Mesendoderm (in vitro differentiated cells): ENCODE results near the gene SEPTIN8.
A peak's percentile ranks its signal among the peaks of the same experiment; 100 is the strongest.

ENCODE experiments used
- DNase-seq: peaks from one replicate; pipeline ENCODE4 v3.0.0; 2013
- H2AK5ac ChIP-seq: 2 replicates; pipeline ENCODE4 v1.6.1; 2013; ENCODE audit warnings: low read length, inconsistent platforms
- H2BK120ac ChIP-seq: 2 replicates; pipeline ENCODE4 v1.6.1; 2013; ENCODE audit warnings: low read depth, mild to moderate bottlenecking, low read length, moderate library complexity, mixed read lengths
- H2BK15ac ChIP-seq: replicated peaks from 2 replicates; pipeline ENCODE4 v1.6.1; 2013; ENCODE audit warnings: low read depth, mild to moderate bottlenecking, moderate library complexity
- H2BK5ac ChIP-seq: 2 replicates; pipeline ENCODE4 v1.6.1; 2013; ENCODE audit warnings: low read length, inconsistent platforms
- H3K18ac ChIP-seq: 2 replicates; pipeline ENCODE4 v1.6.1; 2013; ENCODE audit warnings: mild to moderate bottlenecking, low read length, mixed read lengths
- H3K23ac ChIP-seq: one replicate; pipeline ENCODE4 v1.6.1; 2013; ENCODE audit warnings: low read length
- H3K27ac ChIP-seq: 2 replicates; pipeline ENCODE4 v1.5.1; 2013; ENCODE audit warnings: low read depth, mild to moderate bottlenecking, inconsistent platforms, low read length, moderate library complexity
- H3K27me3 ChIP-seq: 2 replicates; pipeline ENCODE4 v1.6.1; 2013; ENCODE audit warnings: low read length, control low read depth, mild to moderate bottlenecking, inconsistent platforms; ENCODE audit not compliant: insufficient read depth, poor library complexity
- H3K36me3 ChIP-seq: 2 replicates; pipeline ENCODE4 v1.6.1; 2013; ENCODE audit warnings: low read length, inconsistent platforms; ENCODE audit not compliant: control insufficient read depth, insufficient read depth
- H3K4ac ChIP-seq: one replicate; pipeline ENCODE4 v1.6.1; 2013; ENCODE audit warnings: low read depth, mild to moderate bottlenecking, low read length, moderate library complexity
- H3K4me1 ChIP-seq: 2 replicates; pipeline ENCODE4 v1.6.1; 2013; ENCODE audit warnings: low read depth, low read length, inconsistent platforms; ENCODE audit not compliant: control insufficient read depth
- H3K4me2 ChIP-seq: 2 replicates; pipeline ENCODE4 v1.6.1; 2013; ENCODE audit warnings: low read length
- H3K4me3 ChIP-seq: 2 replicates; pipeline ENCODE4 v1.5.1; 2013; ENCODE audit warnings: mild to moderate bottlenecking, low read length
- H3K56ac ChIP-seq: one replicate; pipeline ENCODE4 v1.6.1; 2013; ENCODE audit warnings: low read length
- H3K79me1 ChIP-seq: 2 replicates; pipeline ENCODE4 v1.6.1; 2013; ENCODE audit warnings: low read length, inconsistent platforms
- H3K79me2 ChIP-seq: 2 replicates; pipeline ENCODE4 v1.6.1; 2013; ENCODE audit warnings: mild to moderate bottlenecking, low read length; ENCODE audit not compliant: control insufficient read depth, insufficient read depth
- H3K9ac ChIP-seq: 2 replicates; pipeline ENCODE4 v1.6.1; 2013; ENCODE audit warnings: low read length, inconsistent platforms
- H4K5ac ChIP-seq: one replicate; pipeline ENCODE4 v1.6.1; 2013; ENCODE audit warnings: low read length
- H4K8ac ChIP-seq: one replicate; pipeline ENCODE4 v1.6.1; 2013; ENCODE audit warnings: low read depth, mild to moderate bottlenecking, control low read depth, low read length, moderate library complexity
- WGBS: extraction: QIAGEN DNeasy Blood & Tissue Kit; methylation state at CpG from one replicate; pipeline ENCODE4 v1.1.7; 2013; ENCODE audit warnings: low lambda C conversion rate, missing lambda C conversion rate; ENCODE audit not compliant: insufficient coverage; ENCODE audit errors: extremely low coverage; 5-methylcytosine and 5-hydroxymethylcytosine counted together

The SEPTIN8 gene

DNA sequence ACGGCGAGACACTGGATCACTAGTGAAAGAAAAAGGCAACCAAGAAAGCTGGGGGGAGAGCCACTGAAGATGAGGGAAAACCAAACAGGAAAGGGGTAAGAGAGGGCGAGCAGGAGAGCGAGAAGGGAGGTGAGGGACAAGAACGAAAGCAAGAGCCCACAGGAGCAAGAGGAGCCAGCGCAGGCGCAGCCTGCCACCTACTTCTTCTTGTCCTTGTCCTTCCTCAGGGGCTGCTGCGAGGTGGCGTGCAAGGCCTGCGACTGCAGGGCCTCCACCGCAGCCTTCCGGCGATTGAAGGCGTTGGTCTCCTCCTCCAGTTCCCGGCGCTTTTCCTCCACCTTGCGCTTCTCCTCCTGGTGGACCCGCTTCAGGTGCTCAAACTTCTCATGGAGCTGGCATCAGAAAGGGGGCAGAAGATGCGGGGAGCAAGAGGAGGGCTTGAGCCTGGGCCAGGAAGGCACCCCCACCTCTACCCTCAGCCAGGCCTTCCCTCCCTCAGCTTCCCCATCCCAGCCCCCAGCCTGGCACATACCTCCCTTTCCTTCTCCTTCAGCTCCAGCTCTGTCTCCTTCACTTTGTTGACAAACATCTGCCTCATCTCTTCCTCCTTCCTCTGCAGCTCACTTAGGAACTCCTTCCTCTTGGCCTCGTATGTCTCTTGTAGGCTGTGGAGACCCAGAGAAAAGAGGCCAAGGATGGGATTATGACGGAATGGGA is 16.3 kb downstream of the SEPTIN8 start:
- Histone ChIP-seq H3K9ac (no peak overlapping the region), H3K18ac (no peak overlapping the region), H3K4me1 (no peaks in the 10 kb centered on the region), H3K36me3 (no peaks in the 10 kb centered on the region), H4K8ac (no peak overlapping the region), H3K27ac (no peak overlapping the region), H3K23ac (no peak overlapping the region), H3K4ac (no peak overlapping the region), H2AK5ac (no peak overlapping the region), H3K4me2 (no peak overlapping the region), H2BK15ac (no peak overlapping the region), H3K27me3 (no peaks in the 10 kb centered on the region), H4K5ac (no peak overlapping the region), H2BK5ac (no peak overlapping the region), H2BK120ac (no peak overlapping the region), H3K4me3 (no peak overlapping the region), H3K79me2 (no peaks in the 10 kb centered on the region), H3K79me1 (no peaks in the 10 kb centered on the region), H3K56ac (no peak overlapping the region)
- no peak for DNase-seq
- no CpG with 5 or more reads among the region's 21 CpGs for WGBS

DNA sequence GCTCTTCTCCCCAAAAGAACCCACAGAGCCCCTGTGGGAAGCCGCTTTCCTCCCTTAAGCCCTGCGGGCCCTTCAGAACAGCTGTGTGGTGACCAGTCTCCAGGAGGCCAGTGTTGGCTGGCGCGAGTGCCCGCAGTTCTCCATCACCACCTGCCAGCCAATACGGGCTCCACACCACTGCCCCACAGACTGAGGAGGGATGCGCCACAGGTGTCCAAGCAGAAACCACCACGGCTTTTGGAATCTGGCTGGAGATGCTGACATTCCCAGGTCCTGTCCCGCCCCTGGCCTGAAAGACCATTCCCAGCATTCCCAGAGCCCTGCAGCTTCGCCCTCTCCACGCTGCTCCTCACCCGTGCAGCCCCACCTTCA is 17.0 kb downstream of the SEPTIN8 start:
- no peaks in the 10 kb centered on the region for H3K36me3 ChIP-seq
- H3K23ac ChIP-seq, result no peak overlapping the region
- H3K4me1 ChIP-seq, result no peaks in the 10 kb centered on the region
- no peak overlapping the region for H2BK15ac ChIP-seq
- no CpG with 5 or more reads among the region's 12 CpGs for WGBS
- H4K5ac ChIP-seq, result no peak overlapping the region
- no peaks in the 10 kb centered on the region for H3K79me2 ChIP-seq
- H2BK5ac ChIP-seq, result no peak overlapping the region
- H3K9ac ChIP-seq, result no peak overlapping the region
- H3K4me2 ChIP-seq, result no peak overlapping the region
- H3K18ac ChIP-seq, result no peak overlapping the region
- no peak overlapping the region for H2BK120ac ChIP-seq
- DNase-seq, result no peak
- no peaks in the 10 kb centered on the region for H3K27me3 ChIP-seq
- no peaks in the 10 kb centered on the region for H3K79me1 ChIP-seq
- no peak overlapping the region for H3K56ac ChIP-seq
- H3K4me3 ChIP-seq, result no peak overlapping the region
- H3K4ac ChIP-seq, result no peak overlapping the region
- H4K8ac ChIP-seq, result no peak overlapping the region
- no peak overlapping the region for H3K27ac ChIP-seq
- no peak overlapping the region for H2AK5ac ChIP-seq

DNA sequence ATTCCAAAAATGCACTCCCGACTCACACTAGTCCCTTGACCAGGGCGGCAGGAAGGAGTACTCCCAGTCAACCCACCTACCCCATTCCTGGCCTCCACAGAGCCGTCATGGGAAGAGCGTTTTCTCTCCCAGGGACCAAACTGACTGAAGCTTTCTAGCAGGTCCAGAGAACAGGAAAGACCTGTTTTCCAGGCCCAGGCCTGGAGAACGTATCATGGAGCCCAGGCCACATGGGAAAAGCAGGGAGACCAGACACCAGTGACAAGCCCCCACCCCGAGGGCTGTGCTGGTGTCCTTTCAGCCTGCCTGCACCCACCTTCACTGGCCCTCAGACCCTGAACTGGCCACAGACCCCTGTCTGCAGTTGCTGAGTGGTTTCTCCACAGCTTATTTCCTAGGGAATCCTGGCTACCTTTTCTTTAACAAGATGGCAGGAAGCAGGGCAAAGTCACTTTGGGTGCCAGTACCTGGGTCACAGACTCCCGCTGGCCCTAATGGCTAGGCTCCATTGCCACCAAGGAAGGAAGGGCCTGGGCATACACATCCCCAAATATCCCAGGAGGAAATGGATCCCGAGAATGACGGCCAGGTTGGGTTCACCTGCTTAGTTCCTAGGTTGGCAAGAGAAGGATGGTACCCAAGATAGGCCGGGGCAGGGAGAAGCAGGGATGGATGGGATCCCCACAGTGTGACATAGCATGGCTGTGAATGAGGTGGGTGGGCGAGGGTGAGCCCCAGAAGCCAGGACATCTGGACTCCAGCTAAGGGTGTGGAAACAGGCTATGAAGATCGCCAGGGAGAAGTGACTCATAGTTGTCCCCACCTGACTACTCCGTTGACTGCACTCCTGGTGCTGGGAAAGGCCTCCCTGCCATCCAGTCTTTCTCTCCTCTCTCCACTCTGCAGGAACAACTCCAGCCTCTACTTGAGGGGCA is 17.7 kb downstream of the SEPTIN8 start:
- Histone ChIP-seq H4K8ac (no peak overlapping the region), H3K79me1 (no peaks in the 10 kb centered on the region), H3K79me2 (no peaks in the 10 kb centered on the region), H3K56ac (no peak overlapping the region), H3K27me3 (no peaks in the 10 kb centered on the region), H3K9ac (no peak overlapping the region), H4K5ac (no peak overlapping the region), H3K4ac (no peak overlapping the region), H3K4me1 (no peaks in the 10 kb centered on the region), H3K18ac (no peak overlapping the region), H2BK15ac (no peak overlapping the region), H2BK5ac (no peak overlapping the region), H3K27ac (no peak overlapping the region), H3K36me3 (no peaks in the 10 kb centered on the region), H3K4me2 (no peak overlapping the region), H3K23ac (no peak overlapping the region), H3K4me3 (no peak overlapping the region), H2BK120ac (no peak overlapping the region), H2AK5ac (no peak overlapping the region)
- peak; percentile 25 for DNase-seq
- no CpG with 5 or more reads among the region's 13 CpGs for WGBS

DNA sequence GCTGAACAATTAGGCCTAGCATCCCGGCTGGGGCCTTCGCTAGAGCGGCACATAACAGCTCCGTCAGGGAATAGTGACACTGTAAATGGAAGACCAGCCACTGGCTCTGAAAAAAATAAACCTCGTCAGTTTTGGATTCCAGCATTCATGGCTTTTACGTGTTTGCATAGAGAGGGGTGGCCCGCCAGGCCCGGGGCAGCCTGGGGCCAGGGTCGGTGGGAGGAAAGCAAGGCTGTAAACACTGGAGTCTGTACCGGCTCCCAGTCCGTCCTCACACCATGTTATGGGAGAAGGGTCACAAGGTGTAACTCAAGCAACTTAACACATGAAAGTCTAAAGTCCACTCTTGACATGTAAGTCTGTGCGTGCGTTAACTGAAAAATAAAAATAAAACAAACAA is 18.6 kb downstream of the SEPTIN8 start:
- no peak overlapping the region for H3K27ac ChIP-seq
- no peaks in the 10 kb centered on the region for H3K36me3 ChIP-seq
- H4K5ac ChIP-seq, result no peak overlapping the region
- no peaks in the 10 kb centered on the region for H3K4me1 ChIP-seq
- H3K18ac ChIP-seq, result no peak overlapping the region
- no peak overlapping the region for H3K4ac ChIP-seq
- no peak overlapping the region for H2BK15ac ChIP-seq
- H2BK120ac ChIP-seq, result no peak overlapping the region
- H3K4me2 ChIP-seq, result no peak overlapping the region
- no peaks in the 10 kb centered on the region for H3K79me1 ChIP-seq
- no peak for DNase-seq
- no peak overlapping the region for H3K56ac ChIP-seq
- H3K27me3 ChIP-seq, result no peaks in the 10 kb centered on the region
- WGBS, result no CpG with 5 or more reads among the region's 13 CpGs
- no peak overlapping the region for H2BK5ac ChIP-seq
- no peak overlapping the region for H3K23ac ChIP-seq
- H2AK5ac ChIP-seq, result no peak overlapping the region
- no peaks in the 10 kb centered on the region for H3K79me2 ChIP-seq
- no peak overlapping the region for H4K8ac ChIP-seq
- no peak overlapping the region for H3K4me3 ChIP-seq
- H3K9ac ChIP-seq, result no peak overlapping the region

DNA sequence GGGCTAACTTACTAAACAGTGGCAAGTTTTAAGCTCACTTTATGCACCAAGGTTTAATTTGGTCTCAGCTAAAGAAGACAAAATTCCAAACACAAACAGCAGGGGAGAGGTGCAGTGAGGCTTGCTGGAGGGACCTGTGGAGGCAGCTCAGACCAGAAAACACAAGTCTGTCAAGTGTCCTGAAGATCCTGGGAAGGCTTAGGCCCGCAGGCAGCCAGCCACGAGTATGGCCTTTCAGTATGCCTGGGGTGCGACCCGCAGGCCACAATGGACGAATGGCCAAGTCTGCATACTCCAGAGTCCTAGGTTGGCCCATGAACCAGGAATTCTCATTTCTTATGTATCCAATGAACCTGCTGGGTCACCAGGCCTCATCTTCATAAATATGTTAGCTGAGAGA is 20.5 kb downstream of the SEPTIN8 start:
- H3K4ac ChIP-seq, result no peak overlapping the region
- H3K4me1 ChIP-seq, result no peaks in the 10 kb centered on the region
- no peaks in the 10 kb centered on the region for H3K36me3 ChIP-seq
- H2BK120ac ChIP-seq, result no peak overlapping the region
- no peak overlapping the region for H3K23ac ChIP-seq
- H3K79me2 ChIP-seq, result no peaks in the 10 kb centered on the region
- H4K5ac ChIP-seq, result no peak overlapping the region
- no peaks in the 10 kb centered on the region for H3K79me1 ChIP-seq
- H2BK15ac ChIP-seq, result no peak overlapping the region
- H3K4me3 ChIP-seq, result no peak overlapping the region
- no peak overlapping the region for H3K27ac ChIP-seq
- H2BK5ac ChIP-seq, result no peak overlapping the region
- H2AK5ac ChIP-seq, result no peak overlapping the region
- H4K8ac ChIP-seq, result no peak overlapping the region
- no peak overlapping the region for H3K9ac ChIP-seq
- no peak overlapping the region for H3K4me2 ChIP-seq
- DNase-seq, result no peak
- no peaks in the 10 kb centered on the region for H3K27me3 ChIP-seq
- H3K18ac ChIP-seq, result no peak overlapping the region
- H3K56ac ChIP-seq, result no peak overlapping the region
- no CpG with 5 or more reads among the region's 5 CpGs for whole genome bisulfite sequencing
